Epithelial cell of proximal tubule (primary cell): ENCODE measurements around the gene RAE1. TPM values are rescaled to one million over a fixed set of nuclear protein-coding genes. Genes with fewer than 3 reads are reported as not detected.

ENCODE experiments used
- DNase-seq: peaks from one replicate; pipeline ENCODE4 v3.0.0-alpha.2; 2011; ENCODE audit warnings: low read depth
- H3K4me3 ChIP-seq: 2 replicates; pipeline ENCODE4 v1.5.1; 2011; ENCODE audit warnings: low read depth, mild to moderate bottlenecking, low read length
- CTCF ChIP-seq: conservative IDR thresholded peaks from 2 replicates; pipeline ENCODE4 v1.5.1; 2012; ENCODE audit warnings: low read depth, mild to moderate bottlenecking, low read length
- total RNA-seq: library from RNA; depleted of rRNA; stranded (reverse); fragments of >200 nt; gene quantifications from 2 replicates; pipeline ENCODE4 v1.2.3, GENCODE V29; 2015

RAE1 gene
- total RNA-seq, 1 donor from 2014 or later: 74.3 TPM

- no peak overlapping the region for H3K4me3 ChIP-seq
- no peak for DNase-seq
Measured at GRCh38 chr20:57326667-57327455, 24.2 kb upstream of the RAE1 start.

DNA sequence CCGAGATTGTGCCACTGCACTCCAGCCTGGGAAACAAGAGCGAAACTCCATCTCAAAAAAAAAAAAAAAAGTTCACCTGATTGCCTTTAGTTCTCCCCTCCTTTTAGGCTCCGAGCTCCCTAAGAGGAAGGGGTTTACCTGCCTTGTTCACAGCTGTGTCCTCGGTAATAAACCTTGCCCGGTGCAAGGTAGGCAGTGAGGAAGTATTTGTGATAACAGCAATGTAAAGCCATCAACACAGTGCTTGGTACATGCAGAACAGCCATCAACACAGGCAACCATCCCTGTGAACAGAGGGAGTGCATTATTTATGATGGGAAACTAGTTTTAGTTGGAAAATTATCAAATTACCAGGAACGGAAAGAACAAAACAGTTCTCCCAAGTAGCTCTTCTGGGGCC is 23.2 kb upstream of the RAE1 start:
- no peak for TF ChIP-seq CTCF
- DNase-seq: no peak

More at GRCh38 chr20:57326667-57327455, 24.2 kb upstream of the RAE1 start:
- TF ChIP-seq CTCF: no peak

GRCh38 chr20:57329608-57330221 is 21.3 kb upstream of the RAE1 start, which contains the start of gene SPO11:
Gene SPO11, plus strand, starts transcription at chr20:57329803. Its CDS starts 65 bp downstream, at chr20:57329868.
- no peak within 1 kb of the TSS for H3K4me3 ChIP-seq
- DNase-seq: no peak
- peak; percentile 30 for TF ChIP-seq CTCF

More for the DNA sequence above, 23.2 kb upstream of the RAE1 start:
- no peak overlapping the region for H3K4me3 ChIP-seq

DNA sequence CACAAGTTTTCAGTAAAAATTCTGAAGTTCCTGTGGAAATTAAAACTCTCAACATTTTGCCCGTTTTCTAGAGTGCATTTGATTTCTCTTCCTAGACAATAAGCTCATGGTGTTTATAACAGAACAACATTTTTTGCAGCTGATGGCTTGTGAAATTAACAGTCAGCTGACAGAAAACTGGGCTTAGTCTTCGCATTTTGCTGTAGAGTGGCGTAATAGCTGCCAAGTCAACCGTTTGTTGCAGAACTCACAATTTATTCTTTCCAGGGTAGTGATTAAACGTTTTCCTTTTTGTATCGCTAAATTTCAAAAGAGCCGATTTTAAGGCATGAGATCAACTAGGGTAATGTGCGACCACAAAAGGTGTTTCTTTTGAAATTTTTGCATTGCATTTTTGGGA is 20.1 kb upstream of the RAE1 start:
- DNase-seq: peak; percentile 45
- TF ChIP-seq CTCF: no peak
- no peak overlapping the region for H3K4me3 ChIP-seq

DNA sequence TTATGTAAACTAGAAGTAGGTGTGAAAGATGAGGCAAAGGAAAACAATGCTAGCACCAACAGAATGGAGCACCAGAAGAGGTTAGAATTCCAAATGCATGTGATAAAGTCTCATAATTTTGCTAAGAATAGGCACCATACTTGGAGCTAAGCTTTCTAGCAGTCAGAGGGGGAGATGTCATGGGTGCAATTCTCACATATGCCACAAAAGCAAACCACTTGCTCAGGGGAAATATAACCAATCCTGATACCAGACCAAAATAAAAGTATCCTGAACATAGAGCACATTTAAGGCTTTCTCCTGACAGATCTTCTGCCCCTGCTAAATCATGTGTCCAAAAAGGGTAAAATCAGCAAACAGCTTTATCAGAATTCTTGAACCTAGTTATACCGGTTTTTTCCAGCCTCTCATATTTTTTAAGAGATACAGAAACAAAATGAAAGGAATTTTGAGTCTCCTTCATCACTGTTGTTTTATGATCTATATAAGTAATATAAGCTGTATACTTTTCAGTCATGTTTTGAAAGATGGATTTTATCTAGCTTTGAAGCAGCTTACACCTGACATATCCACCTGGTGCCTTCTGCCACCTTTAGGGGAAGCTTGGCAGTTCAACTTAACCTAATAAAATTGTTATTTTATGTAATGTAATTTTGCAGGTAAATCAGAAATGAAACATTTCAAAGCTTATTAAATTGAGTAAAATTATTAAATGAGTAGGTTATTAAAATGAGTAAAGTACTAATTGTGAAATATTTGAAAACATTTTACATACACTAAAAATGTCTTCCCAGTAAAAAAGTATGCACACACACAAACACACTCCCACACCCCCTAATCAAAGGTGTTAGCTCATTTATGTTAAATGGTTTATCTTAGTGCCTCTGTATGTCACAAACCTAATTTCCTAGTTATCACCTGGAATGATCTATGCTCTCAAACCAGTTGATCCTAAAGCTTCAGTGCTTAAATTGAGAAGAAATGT is 18.7 kb upstream of the RAE1 start:
- no peak overlapping the region for H3K4me3 ChIP-seq
- peak; percentile 48 for TF ChIP-seq CTCF
- no peak for DNase-seq

GRCh38 chr20:57335392-57335791 is 15.7 kb upstream of the RAE1 start:
- H3K4me3 ChIP-seq: no peak overlapping the region
- DNase-seq: no peak
- peak; percentile 4 for TF ChIP-seq CTCF
